GDM1 (cell line): Measurements from ENCODE around the gene RBMS2.
A peak's percentile ranks its signal among the peaks of the same experiment; 100 is the strongest.
"Not testable (repeated sequence)": the region's sequence is repeated elsewhere in the genome, so short reads cannot be mapped to it uniquely, and the experiment has no call there.

Source experiments
- DNase-seq: peaks from one replicate; lab custom pipeline; 2025; lab: John Stamatoyannopoulos, UW

The RBMS2 gene

GRCh38 chr12:56521590-56522371, at the start of gene RBMS2:
Gene RBMS2, plus strand, starts transcription at chr12:56521820. Its CDS starts 204 bp downstream, at chr12:56522024.
- DNase-seq, result peak; percentile 56

GRCh38 chr12:56474389-56474788, 47.2 kb upstream of the RBMS2 start:
- DNase-seq, result no peak

GRCh38 chr12:56476143-56476542, 45.5 kb upstream of the RBMS2 start:
- no peak for DNase-seq

GRCh38 chr12:56476972-56477432, 44.6 kb upstream of the RBMS2 start:
- DNase-seq, result no peak

- DNase-seq, result no peak
Measured at GRCh38 chr12:56477521-56478225, 43.9 kb upstream of the RBMS2 start.

GRCh38 chr12:56479625-56480024, 42.0 kb upstream of the RBMS2 start:
- DNase-seq, result no peak

- no peak for DNase-seq
Measured at GRCh38 chr12:56484566-56484965, 37.1 kb upstream of the RBMS2 start.

- no peak for DNase-seq
Measured at GRCh38 chr12:56486694-56487093, 34.9 kb upstream of the RBMS2 start.

- DNase-seq, result no peak
Measured at GRCh38 chr12:56487448-56488040, 34.1 kb upstream of the RBMS2 start.

- DNase-seq, result no peak
Measured at GRCh38 chr12:56488041-56488955, 33.3 kb upstream of the RBMS2 start, which contains the start of gene GLS2. Gene GLS2, minus strand, starts transcription at chr12:56488161. Its CDS starts 43 bp downstream, at chr12:56488118.

GRCh38 chr12:56490360-56490759, 31.3 kb upstream of the RBMS2 start:
- DNase-seq, result no peak

GRCh38 chr12:56493409-56494105, 28.1 kb upstream of the RBMS2 start:
- not testable (repeated sequence) for DNase-seq

GRCh38 chr12:56494106-56494415, 27.6 kb upstream of the RBMS2 start:
- not testable (repeated sequence) for DNase-seq

- not testable (repeated sequence) for DNase-seq
Measured at GRCh38 chr12:56494481-56494880, 27.1 kb upstream of the RBMS2 start.

GRCh38 chr12:56496704-56497103, 24.9 kb upstream of the RBMS2 start:
- not testable (repeated sequence) for DNase-seq

GRCh38 chr12:56498126-56498902, 23.3 kb upstream of the RBMS2 start:
- not testable (repeated sequence) for DNase-seq

GRCh38 chr12:56499452-56499851, 22.2 kb upstream of the RBMS2 start:
- DNase-seq, result not testable (repeated sequence)

- DNase-seq, result not testable (repeated sequence)
Measured at GRCh38 chr12:56499879-56500278, 21.7 kb upstream of the RBMS2 start.

GRCh38 chr12:56510786-56511185, 10.8 kb upstream of the RBMS2 start:
- DNase-seq, result no peak

- DNase-seq, result not testable (repeated sequence)
Measured at GRCh38 chr12:56514014-56514318, 7.7 kb upstream of the RBMS2 start.
